OCI-LY1 (cell line): ENCODE data around the gene ZBTB8A.

ENCODE experiments used
- H2AFZ ChIP-seq: fragments of 200-600 bp; sonication (generic), shearing (Covaris generic); 2 replicates; pipeline ENCODE4 v1.6.0; 2014; ENCODE audit warnings: antibody characterized with exemption, mild to moderate bottlenecking, low read length
- H3F3A ChIP-seq: fragments of 200-600 bp; sonication (generic), shearing (Covaris generic); 2 replicates; pipeline ENCODE4 v1.6.0; 2014; ENCODE audit warnings: mild to moderate bottlenecking, antibody characterized with exemption, low read length, moderate library complexity; ENCODE audit not compliant: insufficient read depth
- H3K27ac ChIP-seq: fragments of 200-600 bp; sonication (generic); 2 replicates; pipeline ENCODE4 v1.5.1; 2014; ENCODE audit warnings: low read length, mixed run types, mild to moderate bottlenecking, low read depth; ENCODE audit not compliant: poor library complexity, severe bottlenecking
- H3K27me3 ChIP-seq: fragments of 200-600 bp; sonication (generic); 2 replicates; pipeline ENCODE4 v1.6.0; 2014; ENCODE audit warnings: antibody characterized with exemption, mild to moderate bottlenecking, low read length, moderate library complexity; ENCODE audit not compliant: insufficient read depth
- H3K36me3 ChIP-seq: fragments of 200-600 bp; sonication (generic); 2 replicates; pipeline ENCODE4 v1.6.1; 2014; ENCODE audit warnings: mild to moderate bottlenecking, antibody characterized with exemption, low read length, moderate library complexity, mixed read lengths; ENCODE audit not compliant: insufficient read depth
- H3K4me1 ChIP-seq: fragments of 200-600 bp; sonication (generic); 2 replicates; pipeline ENCODE4 v1.5.1; 2014; ENCODE audit warnings: mild to moderate bottlenecking, low read length, moderate library complexity; ENCODE audit not compliant: insufficient read depth, severe bottlenecking
- H3K4me2 ChIP-seq: fragments of 200-600 bp; sonication (generic), shearing (Covaris generic); 2 replicates; pipeline ENCODE4 v1.6.1; 2014; ENCODE audit warnings: low read length
- H3K4me3 ChIP-seq: fragments of 200-600 bp; sonication (generic); 2 replicates; pipeline ENCODE4 v1.5.1; 2014; ENCODE audit warnings: low read length, low read depth, mild to moderate bottlenecking, mixed read lengths; ENCODE audit not compliant: poor library complexity, severe bottlenecking
- H3K79me2 ChIP-seq: fragments of 200-600 bp; shearing (Covaris generic); 2 replicates; pipeline ENCODE4 v1.6.1; 2016; ENCODE audit warnings: mixed run types, low read length, mixed read lengths; ENCODE audit not compliant: insufficient read depth
- H3K9ac ChIP-seq: fragments of 200-600 bp; sonication (generic), shearing (Covaris generic); 2 replicates; pipeline ENCODE4 v1.6.1; 2014; ENCODE audit warnings: mild to moderate bottlenecking, low read length, mixed read lengths
- H3K9me2 ChIP-seq: fragments of 200-600 bp; sonication (generic), shearing (Covaris generic); 2 replicates; pipeline ENCODE4 v1.6.1; 2014; ENCODE audit warnings: low read depth, mild to moderate bottlenecking, low read length, mixed read lengths
- H3K9me3 ChIP-seq: fragments of 200-600 bp; shearing (Covaris generic); 2 replicates; pipeline ENCODE4 v1.6.1; 2014; ENCODE audit warnings: low read length, mixed read lengths
- H4K20me1 ChIP-seq: fragments of 200-600 bp; sonication (generic), shearing (Covaris generic); 2 replicates; pipeline ENCODE4 v1.6.0; 2016; ENCODE audit warnings: mild to moderate bottlenecking, low read length; ENCODE audit not compliant: insufficient read depth
- EZH2 ChIP-seq: fragments of 200-600 bp; sonication (generic), shearing (Covaris generic); IDR thresholded peaks from 2 replicates; pipeline ENCODE4 v1.8.0; 2017; ENCODE audit warnings: borderline replicate concordance, mixed run types, mild to moderate bottlenecking, antibody characterized with exemption, low read length, moderate library complexity, mixed read lengths
- TF ChIP-seq, protein P1 (sequence below): fragments of 200-600 bp; sonication (generic), shearing (Covaris generic); IDR thresholded peaks from 2 replicates; pipeline ENCODE4 v1.5.1; 2017; ENCODE audit warnings: mild to moderate bottlenecking, antibody characterized with exemption, low read length, moderate library complexity, mixed read lengths

Gene ZBTB8A

DNA sequence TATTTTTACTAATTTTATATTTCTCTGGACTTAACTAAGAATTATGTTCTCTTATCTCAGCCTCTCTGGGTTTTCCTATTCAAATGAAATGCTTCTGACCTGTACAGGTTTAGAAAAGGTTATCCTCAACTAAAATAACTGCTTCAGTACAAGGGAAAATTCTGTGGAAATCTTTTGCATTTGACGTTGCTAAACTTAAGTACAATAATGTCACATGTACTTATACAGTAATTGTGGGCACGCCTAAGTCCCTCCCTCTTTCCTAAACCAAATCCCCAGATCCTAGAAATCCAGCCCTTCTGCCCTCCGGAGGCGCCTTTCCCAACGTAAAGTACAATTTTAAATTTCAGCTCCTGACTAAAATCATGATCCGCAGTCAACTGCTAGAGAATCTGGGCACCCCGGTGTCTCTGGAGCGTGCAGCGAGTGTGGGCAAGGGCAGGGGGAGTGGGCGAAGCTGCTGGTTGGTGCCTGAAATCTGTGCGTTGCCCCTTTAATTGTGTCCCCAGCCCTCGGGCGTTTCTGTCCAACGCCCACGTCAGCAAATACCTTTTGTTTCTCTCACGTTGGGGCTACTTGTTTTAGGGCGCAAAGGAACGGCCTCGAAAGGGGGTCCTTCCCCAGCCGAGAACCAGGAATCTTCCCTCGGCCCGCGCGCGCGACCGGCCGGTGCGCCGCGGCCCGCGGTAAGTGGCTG is at the start of gene ZBTB8A:
Gene ZBTB8A, plus strand, starts transcription at position 541 of the 697 bp plus-strand sequence. CDS start 53,505 bp downstream, outside the sequence.
- Histone ChIP-seq H3K4me3 (peak within 1 kb of the TSS; percentile 54), H3K27me3 (peaks cover 19% of the 10 kb centered on the region; the same call in 1 of the 2 replicates), H3K79me2 (no peaks in the 10 kb centered on the region), H3K9me3 (no peaks in the 10 kb centered on the region), H3F3A (no peaks in the 10 kb centered on the region), H3K9ac (no peak within 1 kb of the TSS), H4K20me1 (no peaks in the 10 kb centered on the region), H3K4me2 (peak within 1 kb of the TSS; percentile 60), H3K27ac (no peak within 1 kb of the TSS), H3K9me2 (no peaks in the 10 kb centered on the region), H3K4me1 (peaks cover 6% of the 10 kb centered on the region), H2AFZ (no peak within 1 kb of the TSS), H3K36me3 (no peaks in the 10 kb centered on the region)
- no peak for TF ChIP-seq EZH2
- TF ChIP-seq, protein P1, sequence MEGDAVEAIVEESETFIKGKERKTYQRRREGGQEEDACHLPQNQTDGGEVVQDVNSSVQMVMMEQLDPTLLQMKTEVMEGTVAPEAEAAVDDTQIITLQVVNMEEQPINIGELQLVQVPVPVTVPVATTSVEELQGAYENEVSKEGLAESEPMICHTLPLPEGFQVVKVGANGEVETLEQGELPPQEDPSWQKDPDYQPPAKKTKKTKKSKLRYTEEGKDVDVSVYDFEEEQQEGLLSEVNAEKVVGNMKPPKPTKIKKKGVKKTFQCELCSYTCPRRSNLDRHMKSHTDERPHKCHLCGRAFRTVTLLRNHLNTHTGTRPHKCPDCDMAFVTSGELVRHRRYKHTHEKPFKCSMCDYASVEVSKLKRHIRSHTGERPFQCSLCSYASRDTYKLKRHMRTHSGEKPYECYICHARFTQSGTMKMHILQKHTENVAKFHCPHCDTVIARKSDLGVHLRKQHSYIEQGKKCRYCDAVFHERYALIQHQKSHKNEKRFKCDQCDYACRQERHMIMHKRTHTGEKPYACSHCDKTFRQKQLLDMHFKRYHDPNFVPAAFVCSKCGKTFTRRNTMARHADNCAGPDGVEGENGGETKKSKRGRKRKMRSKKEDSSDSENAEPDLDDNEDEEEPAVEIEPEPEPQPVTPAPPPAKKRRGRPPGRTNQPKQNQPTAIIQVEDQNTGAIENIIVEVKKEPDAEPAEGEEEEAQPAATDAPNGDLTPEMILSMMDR, result no peak

DNA sequence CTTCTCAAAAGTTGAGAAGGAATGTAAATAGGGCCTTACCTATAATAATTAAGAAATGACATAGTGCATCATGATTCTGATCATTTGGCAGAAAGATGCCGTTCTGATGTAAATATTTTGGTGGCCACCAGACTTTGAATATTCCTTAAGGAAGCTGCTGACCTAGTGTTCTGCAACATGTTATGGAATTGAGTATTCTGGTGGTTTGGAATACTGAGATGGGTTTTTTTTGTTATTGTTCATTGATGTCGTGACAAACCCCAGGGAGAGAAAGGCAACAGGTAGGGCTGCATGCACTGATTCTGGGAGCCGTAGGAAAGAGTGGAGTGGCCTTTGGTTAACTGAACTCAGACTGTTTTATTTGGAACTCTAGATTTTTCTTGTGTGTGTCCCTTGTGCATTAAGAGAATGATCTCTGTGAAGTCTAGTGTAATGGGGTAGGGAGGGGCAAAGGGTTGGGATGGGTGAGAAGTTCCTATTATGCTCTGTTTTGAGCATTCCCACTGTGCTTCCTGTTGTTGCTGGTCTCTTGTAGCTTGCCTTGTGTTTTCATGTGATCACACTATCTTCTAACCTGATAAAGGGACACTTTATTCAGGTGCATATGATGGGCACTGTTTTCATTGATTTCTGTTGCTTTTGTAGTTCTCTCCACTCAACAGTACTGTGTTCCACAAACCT is 49.3 kb upstream of the ZBTB8A start:
- no peak overlapping the region for H3K27ac ChIP-seq
- H4K20me1 ChIP-seq, result no peaks in the 10 kb centered on the region
- no peaks in the 10 kb centered on the region for H3K36me3 ChIP-seq
- TF ChIP-seq, protein P1, result no peak
- TF ChIP-seq EZH2, result no peak
- no peaks in the 10 kb centered on the region for H3K79me2 ChIP-seq
- H3K4me3 ChIP-seq, result no peak overlapping the region
- no peaks in the 10 kb centered on the region for H3K27me3 ChIP-seq
- H3K4me1 ChIP-seq, result no peaks in the 10 kb centered on the region
- no peak overlapping the region for H2AFZ ChIP-seq
- no peak overlapping the region for H3K9ac ChIP-seq
- H3K9me3 ChIP-seq, result no peaks in the 10 kb centered on the region
- no peaks in the 10 kb centered on the region for H3K9me2 ChIP-seq
- no peak overlapping the region for H3K4me2 ChIP-seq
- H3F3A ChIP-seq, result no peaks in the 10 kb centered on the region

DNA sequence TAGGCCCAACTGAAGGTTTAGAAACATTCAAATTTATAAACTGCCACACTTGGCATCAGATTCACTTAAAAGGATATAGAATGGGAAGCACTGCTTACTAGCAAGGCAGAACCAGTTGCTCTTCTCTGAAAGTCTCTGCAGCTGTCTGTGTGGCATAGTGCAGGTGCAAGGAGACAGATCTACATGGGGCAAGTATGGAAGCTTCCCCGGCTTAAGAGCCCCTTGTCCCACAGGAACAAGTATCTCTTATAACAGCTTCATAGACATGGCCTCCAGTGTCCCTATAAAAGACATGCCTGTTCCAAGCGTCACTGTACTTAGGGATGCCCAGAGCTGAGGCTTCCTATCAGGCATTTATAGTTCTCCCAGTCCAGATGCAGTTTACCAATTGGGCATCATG is 47.8 kb upstream of the ZBTB8A start:
- Histone ChIP-seq H3K9me2 (no peaks in the 10 kb centered on the region), H3K36me3 (no peaks in the 10 kb centered on the region), H3K79me2 (no peaks in the 10 kb centered on the region), H3K27me3 (no peaks in the 10 kb centered on the region), H3K4me3 (no peak overlapping the region), H3K4me2 (no peak overlapping the region), H3K4me1 (no peaks in the 10 kb centered on the region), H2AFZ (no peak overlapping the region), H3F3A (no peaks in the 10 kb centered on the region), H3K9me3 (no peaks in the 10 kb centered on the region), H4K20me1 (no peaks in the 10 kb centered on the region), H3K27ac (no peak overlapping the region), H3K9ac (no peak overlapping the region)
- no peak for TF ChIP-seq EZH2
